ENCODE measurements around the gene CCDC197. TPM values are rescaled to one million over a fixed set of nuclear protein-coding genes. Genes with fewer than 3 reads are reported as not detected.

The CCDC197 gene
- total RNA-seq, 2 experiments from 2014 or later, result not detected

DNA sequence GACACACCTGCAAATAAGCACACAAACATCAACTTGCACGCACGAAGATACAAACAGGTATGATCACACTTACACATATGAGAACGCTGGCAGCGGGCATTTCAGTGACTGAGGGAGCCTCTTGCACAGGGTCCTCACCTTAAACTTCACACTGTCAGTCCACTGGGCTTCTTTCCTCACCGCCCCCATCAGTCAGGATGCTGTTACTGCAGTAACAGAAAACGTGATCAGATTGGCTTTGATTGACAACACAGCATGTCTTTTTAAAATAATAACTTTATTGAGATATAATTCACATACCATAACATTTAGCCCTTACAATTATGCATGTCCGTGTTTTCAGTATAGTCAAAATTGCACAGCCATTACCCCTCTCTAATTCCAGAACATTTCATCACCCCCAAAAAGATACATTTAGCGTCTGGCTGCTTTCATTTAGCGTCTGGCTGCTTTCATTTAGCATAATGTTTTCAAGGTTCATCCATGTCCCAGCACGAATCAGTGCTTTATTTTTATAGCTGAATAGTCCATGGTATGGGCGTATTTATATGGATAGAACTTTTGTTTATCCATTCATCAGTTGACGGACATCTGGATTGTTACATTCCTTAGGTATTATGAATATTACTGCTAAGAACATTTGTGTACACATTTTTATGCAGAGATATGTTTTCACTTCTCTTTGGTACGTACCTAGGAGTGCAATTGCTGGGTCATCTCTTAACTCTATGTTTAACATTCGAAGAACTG is 8.4 kb downstream of the CCDC197 start:
- CTCF ChIA-PET, result interaction anchor here (0.9 to 2.6 kb wide), 6 partner anchors 9 to 66 kb away, joined by 3 to 33 read pairs (median 4); partner anchors contain the start of gene OTUB2
- POLR2A ChIA-PET, result no interaction called here

DNA sequence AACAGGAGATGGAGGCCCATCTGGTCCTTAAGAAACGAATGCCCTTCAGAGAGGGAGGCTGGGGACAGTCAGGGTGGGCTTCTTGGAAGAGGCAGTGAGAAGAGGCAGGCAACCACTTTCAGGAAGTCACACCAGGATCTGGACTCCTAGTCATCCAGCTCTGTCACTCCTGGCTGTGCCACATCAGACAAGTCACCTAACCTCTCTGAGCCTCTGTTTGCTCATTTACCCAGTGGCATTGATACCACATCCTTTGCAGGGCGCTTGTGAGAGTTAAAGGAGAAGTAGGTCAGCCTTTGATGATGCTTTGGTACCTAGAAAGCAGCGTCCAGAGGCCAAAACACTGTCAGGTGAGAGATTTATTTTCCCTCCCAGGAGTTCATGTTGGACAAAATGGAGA is 11.1 kb downstream of the CCDC197 start:
- ChIA-PET POLR2A (no interaction called here), CTCF (interaction anchor here (1.9 kb wide), 1 partner anchor 69 kb away, joined by 7 read pairs; no protein-coding TSS in a partner anchor)

DNA sequence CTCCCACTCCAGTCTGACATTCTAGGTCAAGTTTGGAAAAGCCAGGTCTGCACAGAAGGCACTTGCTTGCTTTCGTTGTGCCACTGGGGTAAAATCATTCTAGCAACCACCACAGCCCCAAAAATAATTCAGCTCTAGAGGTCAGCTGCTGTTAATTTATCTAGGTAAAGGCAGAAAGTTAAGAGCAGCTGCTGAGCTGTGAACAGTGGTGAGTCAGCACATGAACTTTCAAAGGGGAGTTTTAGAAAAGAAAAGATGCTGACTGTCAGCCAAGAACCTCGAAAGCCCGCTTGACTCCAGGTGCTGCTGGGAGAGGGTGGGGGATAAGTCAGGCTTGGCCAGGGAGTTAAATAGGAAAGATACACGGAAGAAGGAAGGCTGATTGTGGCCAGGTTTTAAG is 12.7 kb downstream of the CCDC197 start:
- ChIA-PET POLR2A (no interaction called here), CTCF (interaction anchor here (0.6 to 1.9 kb wide), 3 partner anchors 70 to 127 kb away, joined by 3 to 7 read pairs (median 3); partner anchors contain the start of gene IFI27L2)

DNA sequence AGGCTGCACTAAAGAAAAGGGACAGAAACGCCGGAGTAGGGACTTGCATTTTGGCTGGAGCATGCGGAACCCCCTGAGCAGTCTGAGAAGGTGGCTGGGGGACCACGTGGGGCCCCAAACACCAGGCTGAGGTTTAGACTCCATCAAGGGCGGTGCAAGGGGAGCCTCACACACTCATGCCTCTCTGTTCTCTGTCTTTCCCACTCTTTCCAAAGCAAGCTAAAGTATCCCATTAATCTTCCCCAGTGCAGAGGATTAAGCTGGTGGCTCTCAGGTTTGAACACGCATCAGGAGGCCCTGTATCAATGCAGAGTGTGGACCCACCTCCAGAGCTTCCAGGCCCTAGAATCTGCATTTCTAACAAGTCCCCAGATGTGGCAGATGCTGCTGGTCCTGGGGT is 13.5 kb downstream of the CCDC197 start:
- ChIA-PET POLR2A (no interaction called here), CTCF (interaction anchor here (0.9 to 2.1 kb wide), 3 partner anchors 9 to 126 kb away, joined by 3 to 6 read pairs (median 6); no protein-coding TSS in a partner anchor)

DNA sequence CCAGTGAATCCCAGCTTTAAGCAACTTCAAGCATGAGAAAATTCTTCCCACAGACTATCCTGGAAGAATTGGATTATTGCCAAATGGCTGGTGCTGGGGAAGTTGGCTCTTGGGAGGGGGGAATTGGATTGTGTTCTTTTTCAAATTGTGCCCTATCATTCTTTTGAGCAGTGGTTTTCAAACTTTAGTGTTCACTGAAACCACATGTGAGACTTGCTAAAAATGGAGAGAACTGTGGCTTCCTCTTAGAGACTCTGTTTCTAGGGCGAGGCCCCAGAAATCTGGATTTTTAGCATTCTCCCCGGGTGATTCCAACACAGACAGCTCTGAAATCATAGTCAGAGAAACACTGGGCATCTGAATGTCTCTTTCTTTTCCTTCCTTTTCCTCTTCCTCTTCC is 14.7 kb downstream of the CCDC197 start:
- POLR2A ChIA-PET, result interaction anchor here (0.8 kb wide), 1 partner anchor 32 kb away, joined by 3 read pairs; no protein-coding TSS in a partner anchor
- CTCF ChIA-PET, result interaction anchor here (1.8 to 2.1 kb wide), 2 partner anchors 72 to 125 kb away, joined by 6 read pairs; no protein-coding TSS in a partner anchor

DNA sequence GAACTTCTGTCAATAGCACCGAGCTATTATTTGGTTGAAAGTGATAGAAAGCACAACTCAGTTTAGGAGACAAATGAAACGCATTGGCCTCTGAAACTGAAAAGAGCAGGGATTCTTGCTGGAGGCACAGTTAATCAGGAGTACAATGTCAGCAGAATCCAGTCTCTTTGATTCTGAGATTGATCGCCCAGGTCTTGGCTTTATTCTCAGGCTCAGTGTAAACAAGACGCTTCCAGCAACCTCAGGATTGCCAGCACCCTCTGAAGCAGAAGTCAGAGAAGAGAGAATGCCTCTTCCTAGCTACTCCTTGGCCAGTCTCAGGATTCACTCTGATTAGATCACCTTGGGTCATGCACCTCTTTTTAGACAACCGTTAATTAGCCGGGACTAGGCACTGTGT is 17.3 kb downstream of the CCDC197 start:
- CTCF ChIA-PET, result interaction anchor here (1.0 kb wide), 1 partner anchor 135 kb away, joined by 4 read pairs; no protein-coding TSS in a partner anchor
- POLR2A ChIA-PET, result no interaction called here

DNA sequence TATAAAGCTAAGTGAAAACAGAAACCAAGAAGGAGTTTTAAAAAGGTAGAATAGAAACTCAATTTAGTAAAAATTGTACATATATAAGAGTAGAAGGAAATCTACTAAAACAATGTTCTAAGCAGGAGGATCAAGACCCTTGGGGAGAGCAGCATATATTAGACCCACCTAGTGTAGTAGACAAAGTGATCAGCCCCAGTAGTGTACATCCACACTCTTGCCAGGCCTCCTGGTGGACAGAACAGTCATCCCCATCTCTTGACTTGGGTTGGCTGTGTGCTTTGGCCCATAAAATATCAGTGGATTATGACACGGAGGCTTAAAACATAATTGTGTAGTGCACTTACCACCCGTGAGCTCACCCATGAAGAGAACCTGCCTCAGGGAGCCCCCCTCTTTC is 18.1 kb downstream of the CCDC197 start:
- ChIA-PET CTCF (interaction anchor here (0.6 to 2.6 kb wide), 2 partner anchors 75 to 895 kb away, joined by 3 to 11 read pairs; no protein-coding TSS in a partner anchor), POLR2A (no interaction called here)

DNA sequence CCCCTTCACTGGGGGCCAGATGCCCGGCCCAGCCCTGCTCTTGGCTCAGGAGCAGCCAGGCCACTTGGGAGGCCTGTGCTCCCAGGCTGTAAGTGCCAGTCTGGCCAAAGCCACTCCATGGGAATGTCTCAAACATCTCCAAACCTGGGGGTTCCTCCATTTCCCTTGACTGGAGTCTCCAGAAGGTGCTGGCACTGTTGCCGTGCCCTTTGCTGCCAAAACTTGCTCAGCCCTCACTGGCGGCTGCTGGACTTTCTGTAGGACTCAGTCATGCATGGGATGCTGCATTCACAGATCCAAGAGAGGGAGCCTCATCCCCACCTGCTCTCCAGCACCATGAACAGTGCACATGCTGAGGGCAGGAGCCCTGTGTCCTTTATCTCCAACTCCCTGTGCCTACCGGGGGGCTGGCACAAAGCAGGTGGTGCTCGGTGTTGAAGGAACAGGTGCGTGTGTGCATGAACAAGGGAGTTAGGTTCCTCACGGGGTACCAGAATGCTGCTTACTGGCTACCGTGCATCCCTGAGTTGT is 19.4 kb downstream of the CCDC197 start:
- ChIA-PET CTCF (interaction anchor here (2.6 kb wide), 1 partner anchor 77 kb away, joined by 11 read pairs; no protein-coding TSS in a partner anchor), POLR2A (interaction anchor here (0.9 kb wide), 1 partner anchor 14 kb away, joined by 3 read pairs; no protein-coding TSS in a partner anchor)

DNA sequence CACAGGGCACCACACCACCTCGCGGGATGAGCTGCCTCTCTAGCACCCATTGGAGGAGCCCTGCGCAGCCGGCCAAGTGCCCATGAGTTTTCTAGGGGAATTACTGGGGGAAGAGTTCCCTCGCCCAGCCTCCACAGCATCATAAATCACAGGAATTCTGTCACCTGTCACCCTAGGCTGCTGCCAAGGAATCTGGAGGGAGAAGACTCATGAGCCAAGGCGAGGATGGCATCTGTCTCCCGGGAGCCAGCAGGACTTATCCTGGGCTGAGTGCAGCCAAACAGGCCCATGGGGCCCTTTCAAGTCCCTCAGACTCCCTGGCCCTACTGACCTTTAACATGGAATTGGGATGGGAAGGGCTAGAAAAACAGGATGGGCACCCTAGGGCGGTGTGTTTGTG is 21.2 kb downstream of the CCDC197 start:
- POLR2A ChIA-PET, result no interaction called here
- CTCF ChIA-PET, result no interaction called here

DNA sequence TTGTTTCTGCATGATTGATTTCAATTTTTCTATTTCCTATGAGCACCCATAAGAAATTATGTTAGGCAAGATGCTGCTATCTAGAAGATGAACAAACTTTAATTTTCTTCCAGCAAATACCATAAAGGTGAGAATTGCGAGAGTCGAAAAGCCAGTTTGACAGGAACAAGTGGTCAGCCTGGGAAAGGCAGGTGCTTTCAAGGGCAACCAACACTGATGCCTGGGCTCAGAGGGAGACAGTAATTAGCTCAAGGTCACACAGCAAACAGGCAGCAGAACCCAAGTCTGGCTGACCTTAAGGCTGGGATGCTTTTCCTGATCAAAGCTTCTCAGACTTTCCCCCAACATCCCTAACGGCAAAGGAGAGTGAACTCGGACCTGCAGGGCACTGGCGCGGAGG is 22.2 kb downstream of the CCDC197 start:
- CTCF ChIA-PET, result no interaction called here
- POLR2A ChIA-PET, result no interaction called here

DNA sequence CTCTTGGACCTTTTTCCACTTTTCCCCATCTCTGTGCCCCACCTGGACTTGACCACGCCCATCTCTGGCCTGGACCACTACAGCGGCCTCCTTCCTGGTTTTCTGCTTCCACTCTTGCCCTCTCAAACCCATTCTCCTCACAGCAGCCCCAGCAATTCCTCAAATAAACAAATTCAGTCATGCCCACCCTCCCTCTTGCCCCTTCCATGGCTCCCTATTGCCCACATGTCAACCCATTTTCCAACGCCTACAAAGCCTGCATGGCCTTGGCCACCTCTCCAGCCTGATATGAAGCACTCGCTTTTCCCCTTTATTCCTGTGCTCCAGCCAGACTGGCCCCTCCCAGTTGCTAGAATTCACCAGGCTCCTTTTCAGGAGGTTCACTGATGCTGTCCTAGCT is 23.2 kb downstream of the CCDC197 start:
- POLR2A ChIA-PET, result no interaction called here
- CTCF ChIA-PET, result interaction anchor here (1.3 to 3.6 kb wide), 4 partner anchors 9 to 80 kb away, joined by 3 to 14 read pairs (median 4); no protein-coding TSS in a partner anchor

DNA sequence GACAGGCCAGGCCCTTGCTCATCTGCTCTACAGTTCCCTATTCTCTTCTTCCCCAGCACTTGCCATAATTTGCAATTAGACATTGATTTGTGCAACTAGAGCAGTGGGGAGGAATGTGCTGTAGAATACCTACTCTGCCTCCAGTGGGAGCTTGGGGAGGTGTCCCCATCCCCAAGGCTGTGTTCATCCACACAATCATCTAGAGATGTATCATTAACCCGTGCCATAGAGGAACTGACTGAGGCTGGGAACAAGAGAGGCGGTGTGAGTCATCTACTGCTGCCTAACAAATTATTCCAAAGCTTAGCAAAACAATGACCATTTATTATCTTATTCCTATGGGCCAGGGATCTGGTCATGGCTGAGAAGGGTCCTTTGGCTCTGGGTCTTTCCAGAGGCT is 23.9 kb downstream of the CCDC197 start:
- ChIA-PET CTCF (interaction anchor here (0.6 to 3.6 kb wide), 6 partner anchors 8 to 81 kb away, joined by 3 to 14 read pairs (median 4); partner anchors contain the start of gene ASB2), POLR2A (no interaction called here)

DNA sequence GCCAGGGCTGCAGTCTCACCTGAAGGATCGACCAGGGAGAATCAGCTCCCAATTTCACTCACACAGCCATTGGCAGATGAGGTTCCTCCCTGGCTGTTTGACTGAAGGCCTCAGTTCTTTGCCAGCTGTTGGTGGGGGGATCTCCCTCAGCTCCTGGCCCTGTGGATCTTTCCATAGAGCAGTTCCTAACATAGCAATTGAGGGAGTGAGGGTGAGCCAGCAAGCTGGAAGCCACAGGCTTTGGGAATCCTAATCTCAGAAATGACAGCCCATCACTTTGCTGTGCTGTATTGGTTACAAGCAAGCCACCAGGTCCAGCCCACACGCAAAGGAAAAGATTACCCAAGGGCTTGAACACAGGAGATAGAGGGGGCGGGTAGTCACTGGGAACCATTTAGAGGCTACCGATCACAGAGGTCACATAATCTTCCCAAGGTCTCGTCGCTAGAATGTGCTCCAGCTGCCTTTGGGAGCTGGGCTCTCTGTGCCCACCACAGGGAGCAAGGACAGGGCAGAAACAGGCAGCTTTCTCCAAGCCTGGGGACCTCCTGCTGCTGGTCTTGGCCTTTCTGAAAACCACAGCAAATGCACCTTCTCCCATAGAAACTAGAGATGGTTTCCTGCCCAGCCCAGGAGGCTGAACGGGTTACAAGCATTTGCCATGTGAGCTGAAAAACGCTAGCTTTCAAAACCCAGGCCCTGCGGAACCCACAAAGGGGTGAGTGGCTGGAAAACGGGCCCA is 24.5 kb downstream of the CCDC197 start:
- ChIA-PET CTCF (interaction anchor here (0.6 to 3.6 kb wide), 7 partner anchors 8 to 86 kb away, joined by 3 to 14 read pairs (median 4); partner anchors contain the start of gene ASB2), POLR2A (interaction anchor here (1.9 kb wide), 1 partner anchor 62 kb away, joined by 4 read pairs; no protein-coding TSS in a partner anchor)

DNA sequence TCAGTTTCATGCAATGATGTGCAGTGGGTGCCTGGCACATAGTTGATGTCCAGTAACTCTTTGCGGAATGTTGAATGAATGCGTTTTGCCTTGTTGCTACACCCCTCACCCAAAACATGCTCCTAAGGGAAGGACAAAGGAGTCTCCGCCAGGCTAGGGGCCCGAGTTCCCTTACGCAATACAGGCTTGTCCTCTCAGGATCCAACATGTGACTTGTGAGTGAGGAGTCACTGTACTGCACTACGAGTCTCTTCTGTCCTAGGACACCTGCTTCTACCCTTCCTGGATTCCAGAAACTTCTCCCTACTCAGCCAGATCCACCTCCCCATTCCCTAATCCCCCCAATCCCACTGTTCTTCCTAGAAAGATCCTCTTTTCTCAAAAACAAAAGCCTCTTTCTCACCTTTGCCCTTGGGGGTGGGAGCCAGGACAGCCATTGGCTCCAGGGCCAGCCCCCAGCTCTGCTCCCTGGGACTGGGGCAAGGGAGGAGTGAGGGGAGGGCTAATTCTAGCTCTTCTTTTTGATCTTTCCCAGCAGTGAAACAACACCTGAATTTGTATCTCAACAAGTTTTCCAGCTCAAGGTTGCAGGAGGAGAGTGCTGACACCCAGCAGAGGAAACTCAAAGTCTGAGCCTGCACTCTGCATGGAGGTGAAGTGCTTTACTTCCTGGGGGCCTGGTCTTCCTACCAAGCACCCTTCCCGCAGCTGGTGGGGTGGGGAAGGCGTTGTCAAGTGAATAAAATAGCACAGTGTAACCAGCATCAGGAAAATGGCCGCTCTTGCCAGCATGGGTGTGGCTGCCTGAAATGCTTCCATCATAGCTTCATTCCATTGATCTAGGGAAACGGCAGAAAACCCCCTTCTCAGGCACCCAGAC is 25.7 kb downstream of the CCDC197 start:
- POLR2A ChIA-PET, result interaction anchor here (1.9 kb wide), 1 partner anchor 63 kb away, joined by 4 read pairs; no protein-coding TSS in a partner anchor
- CTCF ChIA-PET, result interaction anchor here (3.6 kb wide), 1 partner anchor 82 kb away, joined by 14 read pairs; no protein-coding TSS in a partner anchor

DNA sequence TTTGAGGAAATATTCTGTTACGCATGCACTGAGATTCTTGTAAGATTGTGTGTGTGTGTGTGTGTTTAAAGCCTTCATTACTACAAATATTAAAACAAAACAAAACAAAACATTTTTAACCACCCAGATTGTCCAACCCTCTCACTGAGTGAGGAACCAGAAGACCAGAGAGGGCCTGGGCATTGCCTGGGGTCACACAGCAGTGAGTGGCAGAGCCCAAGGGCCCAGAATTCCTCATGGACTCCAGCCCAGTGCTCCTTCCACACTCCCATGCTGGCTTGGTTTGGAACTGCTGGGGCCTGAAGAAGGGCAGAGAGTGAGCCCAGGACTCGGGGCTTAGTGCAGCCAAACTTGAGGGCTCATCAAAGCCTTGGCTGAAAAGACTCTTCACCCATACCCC is 27.4 kb downstream of the CCDC197 start:
- CTCF ChIA-PET, result interaction anchor here (0.9 to 4.6 kb wide), 2 partner anchors 48 to 84 kb away, joined by 3 to 22 read pairs; partner anchors contain the start of gene ASB2
- POLR2A ChIA-PET, result no interaction called here

DNA sequence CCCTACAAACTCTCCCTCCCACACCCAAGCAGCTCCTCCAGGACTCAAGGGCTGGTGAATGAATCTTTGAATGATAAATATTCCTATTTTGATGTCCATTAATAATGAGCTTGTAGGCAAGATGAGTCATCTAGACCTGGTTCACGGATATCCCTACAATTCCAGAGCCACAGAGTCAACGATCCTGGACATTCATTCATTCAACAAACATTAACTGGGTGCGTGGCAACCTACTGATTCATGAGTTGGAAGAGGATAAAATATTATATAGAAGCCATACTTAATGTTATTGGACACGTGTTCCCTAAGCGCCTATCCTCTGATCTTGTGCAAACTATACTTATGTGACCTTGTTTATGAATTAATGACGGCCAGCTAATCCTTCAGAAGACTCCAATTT is 28.6 kb downstream of the CCDC197 start:
- ChIA-PET POLR2A (interaction anchor here (0.6 kb wide), 2 partner anchors 105 to 115 kb away, joined by 4 read pairs; no protein-coding TSS in a partner anchor), CTCF (interaction anchor here (0.9 to 4.6 kb wide), 3 partner anchors 11 to 85 kb away, joined by 3 to 22 read pairs (median 3); no protein-coding TSS in a partner anchor)

DNA sequence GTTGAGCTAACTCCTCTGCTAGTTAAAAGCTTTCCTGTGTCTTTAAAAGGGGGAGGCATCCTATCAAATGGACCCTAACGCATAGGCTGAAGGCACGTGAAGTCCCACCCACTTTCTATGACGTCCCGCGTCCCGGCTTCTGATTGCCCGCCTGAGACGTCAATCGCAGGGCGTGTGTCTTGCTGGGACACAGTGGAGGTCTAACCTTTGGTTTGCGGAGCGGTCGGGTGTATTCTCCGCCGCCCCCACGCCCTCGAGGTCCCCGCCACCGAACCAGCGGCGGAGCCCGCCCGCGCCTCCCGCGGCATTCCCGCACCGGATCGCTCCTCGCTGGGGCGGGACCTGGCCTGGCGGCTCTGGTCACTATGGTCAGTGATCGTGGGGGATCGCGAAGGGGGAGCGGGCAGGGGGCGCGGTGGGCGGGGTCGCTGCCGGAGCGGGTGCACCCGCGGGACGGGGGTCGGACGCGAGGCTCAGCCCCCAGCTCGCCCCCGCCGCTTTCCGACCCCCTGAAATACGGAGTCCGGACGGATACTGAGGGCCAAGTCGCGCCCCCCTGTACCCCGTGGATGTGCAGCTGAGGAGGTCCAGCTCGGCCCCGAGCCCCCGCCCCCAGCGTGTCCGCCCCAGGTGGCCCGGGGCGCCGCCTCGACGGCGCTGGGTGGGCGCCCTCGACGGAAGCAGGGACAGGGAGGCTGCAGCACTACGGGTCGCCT is 29.2 kb downstream of the CCDC197 start, which contains the start of gene OTUB2:
TSS of gene OTUB2 (plus strand) at position 168 of the 716 bp plus-strand sequence. CDS start at position 366, 198 bp downstream.
- ChIA-PET CTCF (interaction anchor here (0.9 to 4.6 kb wide), 3 partner anchors 11 to 86 kb away, joined by 3 to 22 read pairs (median 3); no protein-coding TSS in a partner anchor), POLR2A (interaction anchor here (0.6 kb wide), 2 partner anchors 105 to 115 kb away, joined by 4 read pairs; no protein-coding TSS in a partner anchor)

All from activated CD8-positive, alpha-beta memory T cell treated with anti-CD3 and anti-CD28 coated beads for 36 hours (primary cell).